Left kidney (tissue), 2 donors: ENCODE measurements around the gene PRMT7. TPM values are rescaled to one million over a fixed set of nuclear protein-coding genes. Genes with fewer than 3 reads are reported as not detected.

Experiments
- DNase-seq: peaks from one replicate; pipeline ENCODE4 v3.0.0-alpha.2; 2013
- polyA plus RNA-seq: library from polyadenylated mRNA; unstranded; fragments of 120-200 nt; gene quantifications from one replicate; pipeline ENCODE4 v1.2.1, GENCODE V29; 2013; ENCODE audit not compliant: insufficient read length

The PRMT7 gene
- polyA plus RNA-seq, 1 donor = 56.2 TPM

DNA sequence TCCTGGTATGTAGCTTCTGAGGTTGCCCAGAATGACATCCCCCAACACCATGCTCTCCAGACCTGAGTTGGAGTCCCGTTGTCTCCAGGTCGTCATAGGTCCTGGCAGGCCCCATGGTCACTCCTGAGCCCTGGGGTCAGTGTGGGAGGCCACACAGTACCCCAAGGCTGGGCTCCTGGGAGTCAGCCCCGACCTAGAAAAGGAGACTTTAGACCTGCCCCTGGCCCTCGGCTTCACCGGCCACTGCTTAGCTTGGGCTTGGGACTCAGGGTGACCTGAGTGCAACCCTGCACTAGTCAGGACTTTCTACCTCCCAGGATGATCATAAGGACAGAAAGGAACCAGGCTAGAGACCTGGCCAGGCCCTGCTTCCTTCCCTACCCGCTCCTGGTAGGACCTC is 65.8 kb downstream of the PRMT7 start:
- DNase-seq = no peak

DNA sequence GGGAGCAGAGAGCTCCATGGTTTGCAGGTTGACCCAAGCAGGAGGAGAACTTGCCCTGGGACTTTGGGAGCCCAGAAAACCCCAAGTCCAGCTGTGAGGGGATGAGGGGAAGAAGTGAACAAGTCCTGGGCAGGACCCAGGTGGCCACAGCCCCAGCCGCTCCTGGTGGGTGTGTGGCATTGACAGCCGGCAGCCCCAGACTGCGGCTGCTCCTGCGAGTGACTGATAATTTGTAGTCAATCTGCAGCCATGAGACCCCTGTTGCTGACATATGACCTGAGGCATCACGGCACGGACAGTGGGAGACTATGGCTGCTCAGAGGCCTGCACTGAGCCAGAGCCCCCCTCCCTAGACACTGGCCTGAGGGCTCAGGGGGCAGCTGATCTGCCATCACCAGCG is 66.4 kb downstream of the PRMT7 start:
- no peak for DNase-seq

DNA sequence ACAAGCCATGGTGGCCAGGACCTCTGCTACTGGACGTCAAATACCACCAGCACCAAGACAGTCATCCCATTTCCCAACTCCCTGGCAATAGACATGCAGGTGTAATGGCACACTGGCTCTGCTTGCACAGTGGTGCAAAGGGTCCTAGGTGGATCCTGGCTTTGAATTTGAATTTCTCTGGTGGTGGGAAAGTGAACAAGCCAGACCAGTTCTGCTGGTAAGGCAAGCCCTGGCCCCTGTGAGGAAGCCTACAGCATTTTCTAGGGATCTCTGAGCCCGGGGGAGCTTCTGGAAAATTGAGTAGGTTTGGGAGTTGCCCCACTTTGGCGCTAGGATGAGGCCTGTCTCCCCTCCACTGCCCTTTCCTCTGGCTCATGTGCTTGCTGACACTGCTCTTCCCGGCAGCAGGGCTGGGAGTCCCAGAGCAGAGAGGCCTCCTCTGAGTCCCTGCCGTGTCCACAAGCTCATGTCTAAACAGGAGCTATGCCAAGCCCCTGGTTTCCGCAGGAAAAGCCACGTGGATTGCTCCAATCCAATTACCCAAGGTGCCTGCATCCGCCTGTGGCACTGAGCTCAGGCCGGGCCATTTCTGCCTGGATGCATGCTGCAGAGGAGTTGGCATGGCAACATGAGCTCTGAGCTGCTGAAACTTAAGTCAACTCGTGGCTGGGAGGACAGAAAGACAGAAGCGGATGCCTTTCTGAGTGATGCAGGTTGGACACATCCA is 67.0 kb downstream of the PRMT7 start:
- no peak for DNase-seq

DNA sequence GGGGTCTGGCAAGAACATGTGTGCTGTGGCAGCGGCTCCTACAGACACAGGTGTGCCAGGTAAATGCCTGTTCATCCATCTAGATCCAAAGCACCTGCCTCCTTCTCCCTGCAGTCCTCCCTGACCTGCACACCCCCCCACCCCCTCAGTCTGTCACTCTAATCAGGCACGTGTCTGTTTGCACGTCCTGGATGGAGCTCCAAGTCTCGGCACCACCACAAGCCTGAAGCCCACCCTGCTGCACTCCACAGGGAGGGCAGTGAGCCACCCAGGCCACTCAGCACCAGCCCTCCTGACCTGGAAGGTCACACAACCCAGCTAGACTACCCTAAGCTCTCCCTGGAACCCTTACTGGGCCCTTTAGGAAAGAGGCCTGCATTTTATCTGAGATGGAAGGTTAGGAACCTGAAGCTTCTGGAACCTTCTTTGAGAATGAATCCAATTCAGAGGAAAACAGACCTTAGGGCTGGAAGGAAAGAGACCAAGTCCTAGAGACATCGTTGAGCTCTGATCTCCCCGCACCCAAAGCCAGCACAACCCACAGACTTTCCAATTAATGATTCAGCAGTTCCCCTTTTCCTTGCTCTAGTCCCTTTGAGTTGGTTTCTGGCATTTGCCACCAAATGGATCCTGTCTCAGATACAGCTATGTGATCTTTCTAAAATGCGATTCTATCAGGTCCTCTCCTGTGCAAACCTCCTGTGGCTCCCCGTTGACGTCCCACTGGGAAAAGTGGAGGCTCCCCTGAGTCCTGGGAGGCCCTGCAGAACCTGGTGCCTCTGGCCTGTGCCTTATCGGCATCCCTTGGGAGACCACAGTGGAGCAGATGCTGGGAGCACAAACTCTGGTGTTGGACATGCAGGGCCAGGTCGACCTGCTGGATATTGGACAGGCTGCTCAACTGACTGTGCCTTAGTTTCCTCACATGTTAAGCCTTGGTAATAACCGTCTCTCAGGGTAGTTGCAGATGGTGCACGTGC is 67.9 kb downstream of the PRMT7 start:
- no peak for DNase-seq

DNA sequence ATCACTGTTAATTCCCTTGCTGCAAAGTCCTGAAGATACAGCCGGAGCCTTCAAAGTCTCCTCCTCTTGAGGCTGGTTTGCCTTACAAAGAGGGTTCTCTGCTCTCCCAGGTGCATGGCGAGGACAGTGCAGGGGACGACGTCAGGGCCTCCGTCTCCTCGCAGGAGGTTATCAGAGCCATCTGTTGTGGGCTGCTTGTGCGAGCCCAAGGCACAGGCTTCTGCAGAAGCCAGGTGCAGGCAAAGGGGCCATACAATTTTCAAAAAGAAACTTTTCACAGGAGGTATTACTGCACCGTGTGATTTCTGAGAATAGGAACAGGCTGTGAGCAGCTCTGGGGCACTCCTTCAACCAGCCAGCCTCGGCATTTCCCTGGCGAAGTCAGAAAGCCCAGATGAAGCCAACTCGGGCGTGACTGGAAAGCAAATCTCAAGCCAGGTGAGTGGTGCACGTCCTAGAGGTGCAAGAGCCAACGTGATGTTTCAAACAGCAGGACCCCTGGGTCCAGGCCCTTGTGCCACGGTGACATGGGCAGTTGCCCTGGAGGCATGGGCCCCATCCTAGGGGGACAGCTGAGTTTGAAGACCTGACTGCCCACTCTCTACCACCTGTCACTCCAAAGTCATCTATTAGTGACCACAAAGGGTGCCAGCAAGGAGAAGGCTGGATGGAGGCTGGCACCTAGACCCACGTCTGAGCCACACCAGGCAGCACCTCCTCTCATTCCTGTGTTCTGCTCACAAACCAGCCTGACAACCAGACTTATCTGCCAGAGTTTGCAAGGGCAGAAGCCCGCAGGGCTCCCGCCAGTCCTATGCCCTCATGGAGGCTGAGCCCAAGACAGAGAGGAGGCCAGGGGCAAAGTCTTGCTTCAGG is 68.9 kb downstream of the PRMT7 start:
- DNase-seq = no peak

DNA sequence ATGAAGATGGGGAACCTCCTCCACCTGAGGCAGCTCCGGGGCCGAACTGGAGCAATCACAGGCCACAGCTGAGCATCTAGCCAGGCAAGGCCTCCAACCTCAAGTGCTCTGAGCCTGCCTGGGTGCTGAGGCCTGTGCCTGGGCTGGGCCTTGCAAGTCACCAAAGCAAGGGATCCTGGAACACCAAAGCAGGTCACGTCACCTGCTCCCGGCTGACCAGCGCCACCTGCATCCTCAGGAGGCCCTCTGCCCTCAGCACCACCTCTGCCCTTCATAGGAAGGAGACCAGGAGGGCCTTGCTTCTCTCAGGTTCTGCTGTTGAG is 69.5 kb downstream of the PRMT7 start:
- no peak for DNase-seq

DNA sequence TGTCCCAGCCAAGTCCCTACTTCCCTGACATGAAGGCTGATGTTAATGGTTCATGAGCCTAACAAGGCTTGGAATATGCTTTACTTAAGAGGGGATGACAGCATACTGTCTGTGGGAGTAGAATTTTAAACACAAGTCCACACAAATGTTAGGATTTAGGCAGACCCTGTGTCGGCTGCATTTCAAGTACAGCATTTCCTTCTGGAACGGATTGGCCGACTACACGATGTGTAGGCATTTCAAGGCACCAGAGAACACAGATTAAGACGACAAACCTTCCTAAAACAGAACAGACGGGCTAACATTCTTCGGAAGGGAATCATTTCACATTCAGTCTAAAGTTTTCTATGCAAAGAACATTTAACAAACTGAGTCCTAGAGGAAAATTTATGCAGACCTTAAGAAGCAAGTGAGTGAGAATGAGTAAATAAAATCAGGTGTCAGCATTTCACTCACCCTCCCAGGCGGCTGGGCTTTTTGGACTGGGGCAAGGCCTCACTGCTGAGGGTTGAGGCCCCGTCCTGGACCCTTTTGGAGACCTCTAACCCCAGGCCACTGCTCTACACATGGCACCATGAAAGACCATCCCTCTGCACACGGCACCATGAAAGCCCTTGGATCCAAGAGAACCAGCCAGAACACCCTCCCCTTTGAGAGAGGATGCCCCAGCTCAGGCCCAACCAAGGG is 70.0 kb downstream of the PRMT7 start:
- DNase-seq = no peak

DNA sequence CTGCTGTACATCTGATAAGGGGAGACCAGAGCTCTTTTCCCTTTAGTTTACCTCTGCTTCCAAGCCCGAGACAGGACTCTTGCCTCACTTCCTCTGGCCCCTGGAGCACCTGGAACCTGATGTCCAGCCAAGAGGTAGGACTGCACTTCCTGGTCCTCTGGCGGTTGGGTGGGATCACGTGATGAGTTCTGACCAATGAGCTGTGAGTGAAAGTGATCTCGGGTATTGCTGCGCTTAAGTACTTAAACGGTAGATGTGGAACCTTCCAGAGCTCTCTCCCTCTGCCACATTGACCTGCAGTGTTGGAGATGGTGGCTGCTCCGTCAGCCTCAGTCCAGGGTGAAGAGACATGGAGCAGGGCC is 70.5 kb downstream of the PRMT7 start:
- DNase-seq = no peak

DNA sequence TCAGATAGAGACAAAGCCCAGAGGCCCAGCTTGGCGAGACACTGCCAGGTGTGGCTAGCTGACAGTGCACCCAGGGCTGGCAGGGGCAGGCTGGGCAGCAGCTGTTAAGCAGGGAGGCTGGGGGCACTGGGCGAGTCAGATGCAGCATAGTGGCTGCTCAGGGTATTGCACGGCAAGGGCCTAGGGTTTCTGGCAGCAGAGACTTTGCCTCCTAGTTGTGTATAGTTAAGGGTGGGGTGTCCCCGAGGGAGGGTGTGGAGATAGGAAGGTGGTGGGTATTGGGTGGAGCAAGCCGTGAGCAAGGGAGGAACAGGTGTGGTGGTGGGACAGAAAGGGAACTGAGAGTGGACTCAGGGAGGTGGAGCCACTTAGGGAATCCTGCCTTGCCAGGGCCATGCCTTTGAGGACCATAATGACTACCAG is 71.5 kb downstream of the PRMT7 start:
- no peak for DNase-seq

DNA sequence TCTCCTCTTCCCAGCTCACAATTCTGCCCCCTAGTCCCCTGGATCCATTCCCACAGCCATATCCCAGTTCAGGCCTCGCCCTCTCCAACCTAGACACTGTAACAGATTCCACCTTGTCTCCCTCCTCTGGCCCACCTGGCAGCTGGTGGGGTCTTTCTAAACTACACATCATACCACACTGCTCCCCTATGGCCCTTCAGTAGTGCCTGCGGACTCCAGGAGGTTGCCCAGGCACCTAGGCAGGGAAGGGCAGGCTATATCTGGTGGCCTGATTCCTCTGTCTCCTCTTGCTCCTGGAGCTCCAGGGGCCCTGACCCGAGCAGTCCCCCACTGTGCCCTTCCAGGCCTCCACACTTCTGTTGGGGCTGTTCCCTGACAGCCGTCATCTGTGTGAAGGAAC is 73.0 kb downstream of the PRMT7 start:
- no peak for DNase-seq

DNA sequence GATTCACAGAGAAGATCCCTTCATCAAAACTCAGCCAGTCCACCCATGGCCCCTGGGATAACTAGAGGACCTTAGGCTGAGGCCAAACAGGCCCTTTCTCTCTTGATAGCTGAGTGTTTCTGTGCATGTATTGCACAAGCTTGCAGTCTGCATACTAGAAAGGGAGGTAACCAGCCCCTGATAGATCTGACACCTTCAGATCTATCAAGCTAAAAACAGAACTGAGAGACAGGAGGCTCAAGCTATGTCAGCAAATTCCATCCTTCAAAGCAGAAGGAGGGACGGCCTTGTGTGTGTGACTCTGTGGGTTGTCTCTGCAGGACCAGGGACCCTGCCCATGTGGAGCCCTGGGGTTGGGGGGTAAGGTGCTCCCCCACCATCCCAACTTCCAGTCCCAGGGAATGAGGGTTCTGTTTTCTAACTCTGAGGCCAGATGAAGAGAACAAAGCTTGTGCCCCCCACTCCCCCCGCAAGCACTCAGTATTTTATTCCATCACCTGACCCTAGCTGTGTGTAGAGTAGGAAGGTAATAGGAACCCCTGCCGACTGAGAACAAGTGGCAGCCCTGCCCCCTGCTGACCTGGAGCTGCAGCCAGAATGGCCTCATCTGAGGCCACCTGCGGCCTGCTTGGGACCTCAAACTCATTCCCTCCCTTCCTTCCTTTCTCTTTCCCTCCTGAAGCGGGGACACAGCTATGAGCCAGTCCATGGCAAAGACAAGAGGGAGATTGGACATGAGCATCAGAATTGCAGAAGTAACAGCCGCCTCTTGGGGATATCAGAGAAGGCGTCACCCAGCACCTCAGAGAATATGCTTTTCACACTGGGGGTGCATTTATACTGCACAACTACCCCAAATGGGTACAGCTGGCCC is 73.7 kb downstream of the PRMT7 start:
- no peak for DNase-seq

DNA sequence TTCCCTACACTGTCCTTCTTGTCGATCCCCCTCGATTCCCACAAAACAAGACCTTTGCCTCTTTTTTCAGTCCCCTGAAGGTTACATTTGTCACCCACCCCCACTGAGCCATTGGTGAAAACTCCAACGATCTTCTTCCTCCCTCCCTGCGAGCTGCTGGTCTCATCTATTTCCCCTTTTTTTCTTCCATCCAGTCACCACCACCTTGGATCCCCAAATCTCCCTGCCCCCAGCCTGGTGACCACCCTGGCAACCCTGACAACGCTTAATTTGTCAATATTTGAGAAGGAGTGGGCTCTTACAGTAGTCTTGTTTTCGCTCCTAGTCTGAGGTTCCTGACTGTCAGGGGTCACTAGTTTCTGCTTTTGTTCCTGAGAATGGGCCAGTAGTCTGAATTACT is 74.6 kb downstream of the PRMT7 start:
- no peak for DNase-seq

DNA sequence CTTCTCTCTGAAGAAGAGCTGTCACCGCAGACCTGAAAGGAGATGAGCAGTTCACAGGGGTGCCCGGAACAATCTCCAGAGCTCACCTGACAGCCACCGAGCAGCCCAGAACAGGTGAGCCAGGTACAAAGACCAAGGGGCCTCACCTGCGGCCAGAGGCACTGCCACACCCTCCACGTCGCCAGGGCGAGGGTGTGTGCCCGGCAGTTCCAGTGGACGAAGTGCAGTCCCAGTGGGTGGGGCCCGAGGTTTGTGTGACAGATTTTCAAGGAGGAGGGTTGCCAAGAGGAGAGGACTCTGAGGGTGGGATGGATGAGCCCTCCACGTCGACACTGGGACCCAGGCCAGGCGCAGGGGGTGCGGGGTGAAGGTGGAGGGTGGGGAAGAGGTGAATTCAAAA is 75.8 kb downstream of the PRMT7 start:
- no peak for DNase-seq

DNA sequence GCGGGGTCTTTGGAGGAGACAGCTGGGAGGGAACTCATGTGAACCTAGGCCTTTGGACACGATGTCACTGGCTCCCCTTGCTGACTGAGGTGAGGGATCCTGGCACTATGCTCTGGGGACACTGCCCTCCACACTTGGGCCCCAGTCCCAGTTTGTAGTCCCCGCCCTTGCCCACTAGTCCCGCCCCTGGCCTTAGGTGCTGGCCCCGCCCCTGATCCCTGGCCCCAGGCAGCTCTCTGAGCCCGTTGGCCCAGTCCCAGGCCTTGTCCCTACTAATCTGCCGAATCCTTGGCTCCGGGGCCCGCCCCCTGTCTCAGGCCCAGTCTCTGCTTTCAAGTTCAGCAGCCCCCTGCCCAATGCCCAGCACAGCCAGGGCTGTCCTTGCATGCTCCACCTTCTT is 76.5 kb downstream of the PRMT7 start:
- DNase-seq = no peak

DNA sequence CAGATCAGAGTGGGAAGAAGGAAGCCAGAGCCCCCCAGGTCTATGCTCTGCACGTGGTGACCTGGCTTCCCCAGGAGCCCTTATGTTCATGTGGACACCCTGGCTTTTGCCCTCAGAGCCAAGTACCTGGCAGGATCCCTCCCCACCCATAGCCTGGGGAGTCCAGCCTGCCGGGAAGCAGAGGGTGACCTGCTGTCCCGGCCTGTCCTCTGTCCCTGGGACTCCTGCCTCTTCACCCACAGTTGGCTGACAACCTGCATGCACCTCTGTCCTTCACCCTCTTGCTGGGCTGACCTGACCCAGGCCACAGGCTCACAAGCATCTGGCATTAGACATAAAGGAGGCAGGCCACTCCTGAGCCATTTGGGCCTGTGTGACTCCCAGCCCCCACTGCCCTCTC is 77.3 kb downstream of the PRMT7 start:
- no peak for DNase-seq

DNA sequence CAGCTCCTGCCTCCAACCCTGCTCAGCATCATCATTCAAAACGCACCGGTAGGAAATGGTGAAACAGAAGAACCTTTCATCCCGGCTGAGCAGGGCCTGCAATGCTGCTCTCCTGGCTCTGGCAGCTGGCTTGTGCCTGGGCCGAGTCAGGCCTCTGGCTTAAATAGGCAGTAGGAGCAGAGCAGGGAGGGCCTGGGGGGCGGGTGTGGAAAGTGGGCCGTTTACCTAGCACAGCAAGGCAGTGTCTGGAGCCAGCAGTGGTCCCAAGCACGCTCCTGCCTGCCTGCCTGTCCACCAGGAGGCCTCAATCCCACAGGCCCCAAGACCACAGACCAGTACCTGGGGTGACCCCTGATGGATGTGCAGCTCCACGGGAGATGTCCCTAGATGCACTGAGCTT is 78.2 kb downstream of the PRMT7 start:
- no peak for DNase-seq

DNA sequence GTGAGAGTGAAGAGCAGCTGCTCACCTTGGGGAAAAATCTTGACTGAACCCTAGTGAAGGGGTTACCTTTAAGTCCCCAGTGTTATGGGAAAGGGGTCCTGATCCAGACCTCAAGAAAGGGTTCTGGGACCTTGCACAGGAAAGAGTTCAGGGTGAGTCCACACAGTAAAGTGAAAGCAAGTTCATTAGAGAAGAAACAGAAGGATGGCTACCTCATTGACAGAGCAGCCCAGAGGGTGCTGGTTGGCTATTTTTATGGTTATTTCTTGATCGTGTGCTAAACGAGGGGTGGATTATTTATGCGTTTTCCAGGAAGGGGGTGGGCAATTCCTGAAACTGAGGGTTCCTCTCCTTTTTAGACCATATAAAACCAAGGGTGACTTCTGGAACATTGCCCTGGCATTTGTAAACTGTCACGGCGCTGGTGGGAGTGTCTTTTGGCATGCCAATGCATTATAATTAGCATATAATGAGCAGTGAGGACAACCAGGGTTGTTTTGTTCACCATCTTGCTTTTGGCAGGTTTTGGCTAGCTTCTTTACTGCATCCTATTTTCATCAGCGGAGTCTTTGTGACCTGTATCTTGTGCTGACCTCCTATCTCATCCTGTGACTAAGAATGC is 79.0 kb downstream of the PRMT7 start:
- no peak for DNase-seq

DNA sequence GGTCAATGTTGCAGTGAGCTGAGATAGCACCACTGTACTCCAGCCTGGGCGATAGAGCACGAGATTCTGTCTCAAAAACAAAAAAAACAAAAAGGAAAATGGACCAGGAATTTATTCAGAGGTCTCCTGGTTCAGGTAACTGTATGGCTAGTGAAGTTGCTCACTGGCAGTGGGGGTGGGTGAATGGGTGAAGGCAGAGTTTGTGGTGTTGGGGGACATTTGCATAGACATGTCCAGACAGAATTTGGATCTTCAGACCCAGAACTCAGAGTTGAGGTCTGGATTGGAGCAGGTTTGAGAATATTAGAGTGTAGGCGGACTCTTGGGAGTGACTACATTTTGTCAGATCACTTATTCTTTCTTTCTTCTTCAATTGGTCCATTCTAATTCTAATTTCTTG is 82.5 kb downstream of the PRMT7 start:
- DNase-seq = no peak

DNA sequence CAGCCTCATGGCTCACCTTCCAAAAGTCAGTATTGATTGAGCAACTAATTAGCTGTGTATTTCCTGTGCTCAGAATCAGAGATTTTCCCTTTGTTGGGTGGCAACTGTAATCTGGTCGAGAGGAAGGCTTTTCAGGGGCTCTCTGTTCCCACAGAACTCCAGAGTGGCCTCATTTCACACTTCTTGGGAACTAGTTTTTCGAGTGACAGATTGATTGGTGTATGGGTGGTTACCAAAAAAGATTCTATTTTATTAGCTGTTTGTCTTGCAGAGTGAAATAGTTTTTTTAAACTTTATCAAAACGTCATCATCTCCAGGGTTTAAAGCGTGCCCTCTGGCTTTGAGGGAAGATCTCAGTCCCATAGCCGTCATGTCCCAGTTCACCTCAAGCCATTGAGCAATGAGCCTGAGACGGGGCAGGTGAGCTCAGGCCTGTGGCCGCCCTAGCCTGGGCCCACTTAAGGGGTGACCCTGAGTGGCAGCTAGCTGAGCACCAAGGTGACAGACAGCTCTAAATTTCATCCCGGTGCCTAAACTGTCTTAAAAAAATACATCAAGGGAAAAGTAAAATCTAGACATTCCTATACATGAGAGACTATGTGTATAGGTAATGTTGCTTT is 84.5 kb downstream of the PRMT7 start:
- no peak for DNase-seq

DNA sequence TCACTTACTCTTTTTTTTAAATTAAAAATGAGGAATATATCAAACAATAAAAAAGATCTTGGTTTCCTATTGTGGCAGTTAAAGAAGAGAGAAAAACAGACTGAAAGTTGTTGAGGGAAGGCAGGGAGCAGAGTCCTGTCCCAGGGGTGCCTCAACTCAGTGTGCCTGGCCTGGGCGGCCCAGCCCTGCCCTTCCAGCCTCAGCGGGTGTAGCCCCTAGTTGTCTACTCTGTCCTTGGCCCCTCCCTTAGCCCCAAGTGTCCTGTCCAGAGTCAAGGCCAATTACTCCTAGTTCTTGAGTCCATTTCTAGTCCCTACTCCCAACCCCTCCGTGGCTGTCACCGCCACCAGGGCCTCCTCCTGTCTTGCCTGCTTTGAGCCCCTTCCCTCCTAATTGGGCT is 85.0 kb downstream of the PRMT7 start:
- no peak for DNase-seq
